A204.1 (cell line): ENCODE measurements around the gene GOLGA8F.
"Not testable (repeated sequence)": the region's sequence is repeated elsewhere in the genome, so short reads cannot be mapped to it uniquely, and the experiment has no call there.

ENCODE experiments used
- FAIRE-seq: peaks from 2 replicates; lab custom pipeline; 2012; peaks lifted over from hg19 to GRCh38; lab: Jason Lieb, UNC

The GOLGA8F gene

GRCh38 chr15:28378364-28378763 lies at the start of gene GOLGA8F:
TSS of gene GOLGA8F (plus strand) at chr15:28378664. CDS start at chr15:28378762, 98 bp downstream.
- FAIRE-seq = not testable (repeated sequence)

GRCh38 chr15:28357984-28358383 lies 20.5 kb upstream of the GOLGA8F start, which contains the start of gene GOLGA6L24:
TSS of gene GOLGA6L24 (minus strand) at chr15:28358084. CDS start at chr15:28358023, 61 bp downstream.
- FAIRE-seq = not testable (repeated sequence)

GRCh38 chr15:28365502-28365901 lies 13.0 kb upstream of the GOLGA8F start:
- not testable (repeated sequence) for FAIRE-seq

GRCh38 chr15:28380053-28380452 lies 1.6 kb downstream of the GOLGA8F start:
- FAIRE-seq = not testable (repeated sequence)

- FAIRE-seq = not testable (repeated sequence)
These were observed 17.6 kb downstream of the GOLGA8F start for GRCh38 chr15:28396022-28396421.

- FAIRE-seq = not testable (repeated sequence)
These were observed 24.4 kb downstream of the GOLGA8F start for GRCh38 chr15:28402774-28403435.

GRCh38 chr15:28420470-28420869 lies 42.0 kb downstream of the GOLGA8F start:
- peak; percentile 21 for FAIRE-seq

GRCh38 chr15:28435594-28435993 lies 57.1 kb downstream of the GOLGA8F start:
- not testable (repeated sequence) for FAIRE-seq
